GM19452 (cell line): ENCODE measurements around the gene MRPL40.

ENCODE experiments used
- ATAC-seq: cut with Tn5 transposase; IDR thresholded peaks from one replicate; pipeline ENCODE4 v1.9.1; 2021; ENCODE audit not compliant: unreplicated experiment

MRPL40 gene

DNA sequence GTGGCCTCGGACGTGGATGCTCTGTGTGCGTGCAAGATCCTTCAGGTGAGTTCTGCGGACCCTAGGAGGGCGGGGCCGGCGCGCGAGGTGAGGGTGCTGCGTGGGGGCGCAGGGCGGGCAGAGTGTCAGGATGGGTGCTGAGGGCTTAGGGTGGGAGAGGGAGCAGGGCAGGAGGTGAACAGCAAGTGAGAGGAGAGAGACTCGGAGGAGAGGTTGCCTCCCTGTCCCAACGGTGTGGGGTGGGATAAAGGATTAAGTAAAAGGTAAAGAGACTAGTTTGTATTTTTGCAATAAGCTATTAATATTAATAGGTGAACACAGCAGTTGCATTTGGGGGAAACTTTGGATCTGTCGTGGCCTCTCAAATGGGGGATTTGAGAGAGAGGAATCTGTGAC lies 47.8 kb downstream of the MRPL40 start:
- ATAC-seq, result no peak

DNA sequence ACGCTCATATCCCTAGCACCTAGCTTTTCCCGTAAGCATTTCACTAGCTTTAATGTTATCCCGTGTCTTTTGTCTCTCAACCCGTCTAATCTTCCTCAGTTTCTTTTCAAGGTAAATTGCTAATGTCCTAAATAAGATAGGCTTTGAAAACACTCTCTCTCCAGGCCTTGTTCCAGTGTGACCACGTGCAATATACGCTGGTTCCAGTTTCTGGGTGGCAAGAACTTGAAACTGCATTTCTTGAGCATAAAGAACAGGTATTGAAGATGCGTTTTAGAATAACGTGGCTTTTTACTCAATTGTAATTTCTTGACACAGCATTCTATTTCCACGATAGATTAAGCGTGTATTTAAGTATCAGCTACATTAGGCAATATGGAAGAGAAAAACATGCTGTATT lies 48.4 kb downstream of the MRPL40 start:
- ATAC-seq, result no peak

DNA sequence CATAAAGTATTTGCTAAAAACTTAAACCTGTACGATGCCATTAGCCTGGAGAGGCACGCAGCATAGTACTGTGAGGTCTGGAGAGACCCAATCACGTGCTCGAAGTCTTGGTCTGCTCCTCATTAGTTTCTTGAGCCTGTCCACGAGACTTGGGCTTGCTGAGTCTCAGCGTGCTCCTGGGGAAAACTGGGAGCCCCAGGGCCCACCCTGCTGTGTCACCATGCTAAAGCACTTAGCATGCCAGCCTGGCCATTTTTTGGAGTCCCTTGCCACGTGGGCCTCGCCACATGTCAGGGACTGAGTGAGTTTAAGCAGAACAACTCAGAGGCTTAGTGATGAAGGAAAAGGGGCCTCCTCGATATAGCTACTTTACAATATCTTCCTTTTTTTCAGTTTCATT lies 50.0 kb downstream of the MRPL40 start:
- no peak for ATAC-seq

DNA sequence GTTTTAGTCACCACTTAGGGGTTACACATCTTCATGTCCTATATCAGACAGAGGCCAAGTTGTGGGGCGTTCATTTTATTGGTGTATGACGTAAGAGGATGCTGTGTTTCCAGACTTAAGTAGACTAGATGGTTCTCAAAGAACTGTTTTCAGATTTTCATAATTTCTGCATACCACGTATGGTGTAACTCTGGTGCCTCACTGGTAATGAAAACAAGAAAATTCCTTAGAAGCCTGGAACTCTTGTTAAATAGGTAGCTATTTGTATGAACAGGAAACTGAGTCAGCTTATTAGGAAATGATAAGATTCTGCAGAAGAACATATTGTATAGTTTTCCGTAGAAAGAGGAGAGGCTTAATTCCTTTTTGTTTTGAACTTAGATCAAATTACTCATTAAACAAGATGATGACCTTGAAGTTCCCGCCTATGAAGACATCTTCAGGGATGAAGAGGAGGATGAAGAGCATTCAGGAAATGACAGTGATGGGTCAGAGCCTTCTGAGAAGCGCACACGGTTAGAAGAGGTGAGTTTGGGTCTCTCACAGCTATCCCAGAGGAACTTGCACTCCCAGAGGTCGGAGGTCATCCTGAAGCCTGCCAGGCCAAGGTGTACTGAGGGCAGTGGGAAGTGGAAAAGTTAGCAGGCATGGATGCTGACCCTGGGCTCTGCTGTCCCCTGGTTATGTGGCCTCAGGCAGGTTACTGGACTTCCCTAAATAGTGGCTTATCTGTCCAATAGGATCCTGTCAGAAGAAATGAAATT lies 51.3 kb downstream of the MRPL40 start:
- no peak for ATAC-seq
